ENCODE data around the gene NTSR1. TPM values are rescaled to one million over a fixed set of nuclear protein-coding genes. Genes with fewer than 3 reads are reported as not detected.

NTSR1 gene
- total and polyA plus RNA-seq, 9 donors = 0.05 to 0.23 (median 0.08) TPM; not detected in 5

- Histone ChIP-seq H3K27ac (no peak overlapping the region), H3K36me3 (no peaks in the 10 kb centered on the region), H3K4me3 (no peak overlapping the region), H3K4me1 (ENCODE audit: insufficient read depth) (peaks cover 9% of the 10 kb centered on the region), H3K27me3 (no peaks in the 10 kb centered on the region), H3K9me3 (no peaks in the 10 kb centered on the region)
- no peak for DNase-seq
- intact Hi-C loops (cut with DNase I) = no loop called here
- TF ChIP-seq POLR2A (IDR thresholded peaks at IDR 0.05) (no peak), EP300 (IDR thresholded peaks at IDR 0.05) (no peak), CTCF (IDR thresholded peaks at IDR 0.05) (no peak)
- 89 to 93% (median 90%) methylated on average over 23 to 26 of the region's 26 CpGs for WGBS, 3 donors
Observed at GRCh38 chr20:62764156-62764935, 55.7 kb downstream of the NTSR1 start.

- 88 to 95% (median 91%) methylated on average over 6 of the region's 6 CpGs for WGBS, 3 donors
- intact Hi-C loops (cut with DNase I) = no loop called here
- H3K27me3 ChIP-seq = no peaks in the 10 kb centered on the region
- H3K9me3 ChIP-seq = no peaks in the 10 kb centered on the region
- no peak overlapping the region for H3K27ac ChIP-seq
- TF ChIP-seq CTCF (IDR thresholded peaks at IDR 0.05) = no peak
- TF ChIP-seq EP300 (IDR thresholded peaks at IDR 0.05) = no peak
- DNase-seq = no peak
- H3K36me3 ChIP-seq = no peaks in the 10 kb centered on the region
- no peak overlapping the region for H3K4me3 ChIP-seq
- peaks cover 9% of the 10 kb centered on the region for H3K4me1 ChIP-seq (ENCODE audit: insufficient read depth)
Observed at GRCh38 chr20:62765021-62765420, 56.4 kb downstream of the NTSR1 start.

GRCh38 chr20:62765432-62766070 is 56.9 kb downstream of the NTSR1 start:
- intact Hi-C loops (cut with DNase I) = no loop called here
- H3K4me3 ChIP-seq = no peak overlapping the region
- H3K9me3 ChIP-seq = no peaks in the 10 kb centered on the region
- 82 to 94% (median 84%) methylated on average over 14 to 15 of the region's 15 CpGs for WGBS, 3 donors
- no peak overlapping the region for H3K27ac ChIP-seq
- H3K4me1 ChIP-seq (ENCODE audit: insufficient read depth) = peaks cover 9% of the 10 kb centered on the region
- no peaks in the 10 kb centered on the region for H3K27me3 ChIP-seq
- TF ChIP-seq EP300 (IDR thresholded peaks at IDR 0.05) (no peak), POLR2A (IDR thresholded peaks at IDR 0.05) (no peak)
- no peak for DNase-seq
- no peaks in the 10 kb centered on the region for H3K36me3 ChIP-seq

- no peak for DNase-seq
- TF ChIP-seq CTCF (IDR thresholded peaks at IDR 0.05) = no peak
- TF ChIP-seq POLR2A (IDR thresholded peaks at IDR 0.05) = no peak
- no peak for TF ChIP-seq EP300 (IDR thresholded peaks at IDR 0.05)
- WGBS, 3 donors = 32 to 34% (median 33%) methylated on average over 10 of the region's 10 CpGs
- intact Hi-C loops (cut with DNase I) = no loop called here
- no peak overlapping the region for H3K4me3 ChIP-seq
- H3K4me1 ChIP-seq (ENCODE audit: insufficient read depth) = peaks cover 9% of the 10 kb centered on the region
- no peaks in the 10 kb centered on the region for H3K36me3 ChIP-seq
- no peaks in the 10 kb centered on the region for H3K27me3 ChIP-seq
- no peaks in the 10 kb centered on the region for H3K9me3 ChIP-seq
- no peak overlapping the region for H3K27ac ChIP-seq
Observed at GRCh38 chr20:62766071-62766450, 57.4 kb downstream of the NTSR1 start.

GRCh38 chr20:62766716-62767115 is 58.1 kb downstream of the NTSR1 start:
- peaks cover 9% of the 10 kb centered on the region for H3K4me1 ChIP-seq (ENCODE audit: insufficient read depth)
- TF ChIP-seq CTCF (IDR thresholded peaks at IDR 0.05) (no peak), EP300 (IDR thresholded peaks at IDR 0.05) (no peak), POLR2A (IDR thresholded peaks at IDR 0.05) (no peak)
- no peak overlapping the region for H3K4me3 ChIP-seq
- H3K36me3 ChIP-seq = no peaks in the 10 kb centered on the region
- H3K27ac ChIP-seq = no peak overlapping the region
- WGBS, 3 donors = 6 to 19% (median 15%) methylated on average over 16 of the region's 16 CpGs
- H3K9me3 ChIP-seq = no peaks in the 10 kb centered on the region
- no peaks in the 10 kb centered on the region for H3K27me3 ChIP-seq
- DNase-seq = no peak
- intact Hi-C loops (cut with DNase I) = no loop called here

Data from ovary (tissue), 9 donors.